Measurements from ENCODE around the gene ARHGAP15.

Gene ARHGAP15

GRCh38 chr2:143453981-143454511, 324.8 kb downstream of the ARHGAP15 start:
- Mint-ChIP-seq H3K4me3 (no peak overlapping the region), H3K27me3 (no peaks in the 10 kb centered on the region), H3K4me1 (peaks cover 19% of the 10 kb centered on the region), H3K36me3 (peaks cover 53% of the 10 kb centered on the region), H3K9me3 (no peaks in the 10 kb centered on the region), H3K27ac (no peak overlapping the region)
- DNase-seq: no peak
- CTCF ChIA-PET: no interaction called here

DNA sequence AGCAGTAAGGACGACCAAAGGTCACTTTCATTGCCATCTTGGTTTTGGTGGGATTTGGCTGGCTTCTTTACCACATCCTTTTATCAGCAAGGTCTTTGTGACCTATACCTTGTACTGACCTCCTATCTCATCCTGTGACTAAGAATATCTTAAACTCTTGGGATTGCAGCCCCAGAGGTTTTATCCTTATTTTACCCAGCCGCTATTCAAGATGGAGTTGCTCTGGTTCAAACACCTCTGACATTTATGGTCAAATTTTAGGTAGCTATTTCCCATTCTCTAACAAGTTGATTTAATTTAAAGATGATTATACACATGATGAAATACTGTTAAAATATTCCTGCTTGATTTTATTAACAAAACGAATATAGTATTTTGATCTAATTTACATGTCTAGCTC, 326.1 kb downstream of the ARHGAP15 start:
- DNase-seq: no peak
- peaks cover 19% of the 10 kb centered on the region for H3K4me1 Mint-ChIP-seq
- CTCF ChIA-PET: no interaction called here
- H3K27ac Mint-ChIP-seq: no peak overlapping the region
- H3K27me3 Mint-ChIP-seq: no peaks in the 10 kb centered on the region
- H3K4me3 Mint-ChIP-seq: no peak overlapping the region
- no peaks in the 10 kb centered on the region for H3K9me3 Mint-ChIP-seq
- H3K36me3 Mint-ChIP-seq: peaks cover 52% of the 10 kb centered on the region

- no peaks in the 10 kb centered on the region for H3K9me3 Mint-ChIP-seq
- CTCF ChIA-PET: no interaction called here
- H3K27me3 Mint-ChIP-seq: no peaks in the 10 kb centered on the region
- peaks cover 7% of the 10 kb centered on the region for H3K4me1 Mint-ChIP-seq
- DNase-seq: no peak
- no peak overlapping the region for H3K27ac Mint-ChIP-seq
- H3K4me3 Mint-ChIP-seq: no peak overlapping the region
- H3K36me3 Mint-ChIP-seq: peaks cover 50% of the 10 kb centered on the region
These were observed 329.3 kb downstream of the ARHGAP15 start for GRCh38 chr2:143458258-143459190.

DNA sequence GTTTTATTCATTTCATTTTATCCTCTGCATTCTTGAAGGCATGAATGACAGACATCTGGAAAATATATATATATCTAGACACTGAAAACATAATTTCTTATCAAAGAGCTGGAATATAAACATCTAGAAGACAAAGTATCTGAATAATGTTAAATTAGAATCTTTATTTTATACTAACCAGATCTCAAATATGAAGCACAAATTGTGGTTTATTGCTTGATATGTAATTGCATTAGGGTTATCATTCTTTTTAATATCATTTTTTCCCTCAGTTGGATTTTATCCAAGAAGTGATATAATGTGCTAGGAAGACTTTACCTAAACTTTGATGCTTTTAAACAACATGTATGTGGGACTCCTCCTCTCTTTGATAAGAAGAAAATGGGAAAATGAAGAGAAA, 331.2 kb downstream of the ARHGAP15 start:
- no peaks in the 10 kb centered on the region for H3K9me3 Mint-ChIP-seq
- CTCF ChIA-PET: no interaction called here
- peaks cover 38% of the 10 kb centered on the region for H3K36me3 Mint-ChIP-seq
- no peak for DNase-seq
- H3K4me1 Mint-ChIP-seq: peaks cover 7% of the 10 kb centered on the region
- H3K27ac Mint-ChIP-seq: no peak overlapping the region
- H3K4me3 Mint-ChIP-seq: no peak overlapping the region
- no peaks in the 10 kb centered on the region for H3K27me3 Mint-ChIP-seq

GRCh38 chr2:143463719-143464118, 334.5 kb downstream of the ARHGAP15 start:
- H3K36me3 Mint-ChIP-seq: peaks cover 33% of the 10 kb centered on the region
- CTCF ChIA-PET: no interaction called here
- H3K4me1 Mint-ChIP-seq: peaks cover 23% of the 10 kb centered on the region
- no peak overlapping the region for H3K4me3 Mint-ChIP-seq
- no peak overlapping the region for H3K27ac Mint-ChIP-seq
- no peaks in the 10 kb centered on the region for H3K27me3 Mint-ChIP-seq
- no peak for DNase-seq
- no peaks in the 10 kb centered on the region for H3K9me3 Mint-ChIP-seq

DNA sequence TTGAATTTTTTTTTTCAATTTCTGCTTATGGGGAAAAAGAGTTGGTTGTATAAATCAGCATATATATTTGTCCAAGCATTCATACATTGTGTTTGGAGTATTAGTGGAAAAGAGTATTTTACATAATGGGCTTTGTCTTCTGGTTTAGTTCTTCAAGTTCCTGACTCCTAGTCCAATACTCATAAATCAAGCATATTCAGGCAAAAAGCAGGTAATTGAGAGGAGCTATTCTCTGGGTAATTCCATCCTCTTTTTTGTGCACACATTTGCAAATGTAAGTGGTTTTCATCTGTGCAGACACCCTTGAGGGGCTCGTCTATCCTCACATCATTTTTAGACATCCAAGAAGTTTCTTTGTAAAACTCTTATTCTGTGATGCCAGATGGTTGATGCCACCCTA, 337.2 kb downstream of the ARHGAP15 start:
- H3K27me3 Mint-ChIP-seq: no peaks in the 10 kb centered on the region
- DNase-seq: no peak

GRCh38 chr2:143467011-143467410, 337.8 kb downstream of the ARHGAP15 start:
- CTCF ChIA-PET: interaction anchor here (0.6 kb wide), 1 partner anchor 208 kb away, joined by 3 read pairs; no protein-coding TSS in a partner anchor
- Mint-ChIP-seq H3K36me3 (peaks cover 34% of the 10 kb centered on the region), H3K9me3 (no peaks in the 10 kb centered on the region), H3K27me3 (no peaks in the 10 kb centered on the region), H3K27ac (no peak overlapping the region), H3K4me3 (no peak overlapping the region), H3K4me1 (peaks cover 25% of the 10 kb centered on the region)
- DNase-seq: no peak

More for the DNA sequence above, 337.2 kb downstream of the ARHGAP15 start:
- Mint-ChIP-seq H3K4me1 (peaks cover 25% of the 10 kb centered on the region), H3K27ac (peak overlapping the region; percentile 11), H3K9me3 (no peaks in the 10 kb centered on the region), H3K4me3 (no peak overlapping the region), H3K36me3 (peaks cover 30% of the 10 kb centered on the region)
- CTCF ChIA-PET: interaction anchor here (0.6 kb wide), 1 partner anchor 207 kb away, joined by 3 read pairs; no protein-coding TSS in a partner anchor

- H3K9me3 Mint-ChIP-seq: no peaks in the 10 kb centered on the region
- H3K4me1 Mint-ChIP-seq: peaks cover 18% of the 10 kb centered on the region
- H3K4me3 Mint-ChIP-seq: no peak overlapping the region
- no peak overlapping the region for H3K27ac Mint-ChIP-seq
- peaks cover 37% of the 10 kb centered on the region for H3K36me3 Mint-ChIP-seq
- CTCF ChIA-PET: no interaction called here
- H3K27me3 Mint-ChIP-seq: no peaks in the 10 kb centered on the region
- DNase-seq: no peak
These were observed 339.2 kb downstream of the ARHGAP15 start for GRCh38 chr2:143468341-143468888.

DNA sequence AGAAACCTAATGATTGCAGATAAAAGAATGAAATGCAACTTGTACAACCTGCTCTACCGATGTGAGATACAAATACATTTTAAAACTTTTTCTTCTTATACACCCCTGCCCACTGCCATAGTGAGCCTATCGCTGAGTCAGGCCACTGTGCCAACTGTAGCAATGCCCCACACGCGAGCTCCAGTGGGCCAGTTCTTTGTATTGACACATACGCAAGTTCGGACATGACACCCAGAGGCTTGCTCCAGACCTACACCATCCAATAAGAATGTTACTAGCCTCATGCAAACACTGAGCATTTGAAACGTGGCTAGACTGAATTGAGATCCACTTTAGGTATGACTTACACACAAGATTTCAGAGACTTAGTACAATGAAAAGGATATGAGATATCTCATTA, 340.1 kb downstream of the ARHGAP15 start:
- CTCF ChIA-PET: no interaction called here
- H3K4me1 Mint-ChIP-seq: peaks cover 17% of the 10 kb centered on the region
- DNase-seq: no peak
- H3K36me3 Mint-ChIP-seq: peaks cover 42% of the 10 kb centered on the region
- no peak overlapping the region for H3K4me3 Mint-ChIP-seq
- no peaks in the 10 kb centered on the region for H3K9me3 Mint-ChIP-seq
- no peak overlapping the region for H3K27ac Mint-ChIP-seq
- H3K27me3 Mint-ChIP-seq: no peaks in the 10 kb centered on the region

DNA sequence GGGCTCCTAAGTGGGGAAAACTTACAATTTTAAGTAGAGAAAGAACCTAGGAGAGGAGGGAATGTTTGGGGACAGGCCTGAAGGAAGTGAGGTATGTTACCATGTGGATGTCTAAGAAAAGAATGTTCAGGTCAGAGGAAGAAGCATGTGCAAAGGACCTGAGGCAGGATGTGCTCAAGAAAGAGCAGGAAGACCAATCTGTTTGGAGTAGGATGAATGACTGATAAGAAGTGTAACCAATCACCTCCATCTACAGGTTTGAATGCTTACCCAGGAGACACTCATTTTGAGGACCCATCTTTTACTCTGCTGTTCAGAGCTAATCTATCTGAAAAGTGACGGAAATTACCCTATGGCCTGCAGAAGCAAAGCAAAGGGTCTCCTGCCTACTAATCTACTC, 342.3 kb downstream of the ARHGAP15 start:
- H3K27ac Mint-ChIP-seq: peak overlapping the region; percentile 9
- H3K4me1 Mint-ChIP-seq: peaks cover 17% of the 10 kb centered on the region
- no peaks in the 10 kb centered on the region for H3K27me3 Mint-ChIP-seq
- H3K36me3 Mint-ChIP-seq: peaks cover 41% of the 10 kb centered on the region
- no peak overlapping the region for H3K4me3 Mint-ChIP-seq
- DNase-seq: no peak
- CTCF ChIA-PET: no interaction called here
- H3K9me3 Mint-ChIP-seq: no peaks in the 10 kb centered on the region

- Mint-ChIP-seq H3K27me3 (no peaks in the 10 kb centered on the region), H3K9me3 (no peaks in the 10 kb centered on the region), H3K4me1 (peaks cover 7% of the 10 kb centered on the region), H3K27ac (no peak overlapping the region), H3K36me3 (peaks cover 41% of the 10 kb centered on the region), H3K4me3 (no peak overlapping the region)
- CTCF ChIA-PET: no interaction called here
- no peak for DNase-seq
These were observed 344.0 kb downstream of the ARHGAP15 start for GRCh38 chr2:143473216-143473615.

DNA sequence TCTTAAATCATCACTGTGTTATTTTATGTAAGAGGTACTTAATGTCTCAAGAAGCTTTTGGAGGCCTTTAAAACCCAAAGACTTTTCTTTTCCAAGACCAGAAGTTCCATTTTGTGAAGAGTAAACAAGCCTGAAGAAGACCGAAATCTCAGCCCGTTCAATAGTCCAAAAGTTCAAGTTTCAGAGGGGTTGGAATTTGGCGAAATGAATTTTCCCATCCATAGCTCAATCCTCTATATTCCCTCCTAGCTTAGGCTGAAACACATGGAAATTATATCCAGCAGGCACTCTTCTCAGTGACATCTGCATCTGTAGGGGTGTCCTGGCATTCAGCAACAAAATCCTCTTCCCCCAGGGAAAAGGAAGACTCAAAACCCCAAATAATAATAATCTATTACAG, 344.6 kb downstream of the ARHGAP15 start:
- H3K27me3 Mint-ChIP-seq: no peaks in the 10 kb centered on the region

GRCh38 chr2:143474586-143474985, 345.4 kb downstream of the ARHGAP15 start:
- Mint-ChIP-seq H3K4me1 (no peaks in the 10 kb centered on the region), H3K27me3 (no peaks in the 10 kb centered on the region), H3K4me3 (no peak overlapping the region), H3K9me3 (no peaks in the 10 kb centered on the region), H3K36me3 (peaks cover 44% of the 10 kb centered on the region), H3K27ac (no peak overlapping the region)
- CTCF ChIA-PET: no interaction called here
- DNase-seq: no peak

More for the DNA sequence above, 344.6 kb downstream of the ARHGAP15 start:
- Mint-ChIP-seq H3K4me3 (no peak overlapping the region), H3K27ac (peak overlapping the region; percentile 55), H3K9me3 (no peaks in the 10 kb centered on the region), H3K36me3 (peaks cover 44% of the 10 kb centered on the region), H3K4me1 (peaks cover under 1% of the 10 kb centered on the region)
- no peak for DNase-seq
- CTCF ChIA-PET: no interaction called here

GRCh38 chr2:143475041-143475776, 346.0 kb downstream of the ARHGAP15 start:
- Mint-ChIP-seq H3K4me3 (no peak overlapping the region), H3K9me3 (no peaks in the 10 kb centered on the region), H3K4me1 (no peaks in the 10 kb centered on the region), H3K27me3 (no peaks in the 10 kb centered on the region), H3K27ac (no peak overlapping the region), H3K36me3 (peaks cover 42% of the 10 kb centered on the region)
- CTCF ChIA-PET: no interaction called here
- DNase-seq: no peak

Data from activated naive CD4-positive, alpha-beta T cell treated with anti-CD3 and anti-CD28 coated beads, Interleukin-2, amount 10 ng/mL, durations not matched to agents 7 days and 5 days (primary cell).